Natural killer cell treated with Interleukin-12 subunit alpha and Interleukin-12 subunit beta and Interleukin-15 and Interleukin-18, amount 100 ng/mL, for 72 hours (primary cell): ENCODE data around the gene EID2. TPM values are rescaled to one million over a fixed set of nuclear protein-coding genes. Genes with fewer than 3 reads are reported as not detected.

Experiments used
- ATAC-seq, 2 donors: fragments of 150-1000 bp; cut with Tn5 transposase in 1 of 2; sonication (Bioruptor Pico), chemical (Tn5 transposase) in 1 of 2; 2 replicates each; pipeline ENCODE4 v1.10.0; 2021
- DNase-seq: peaks from one replicate; pipeline ENCODE4 v3.0.0; 2022; ENCODE audit warnings: low spot score
- H3K27ac Mint-ChIP-seq, 2 donors: 1 replicate in 1 of 2; 2 replicates in 1 of 2; pipeline ENCODE4 v1.8.0; 2022; ENCODE audit warnings: mixed read lengths in 2 of 2, mild to moderate bottlenecking in 1 of 2, moderate library complexity in 1 of 2
- H3K27me3 Mint-ChIP-seq, 2 donors: 1 replicate in 1 of 2; 2 replicates in 1 of 2; pipeline ENCODE4 v1.8.0; 2022; ENCODE audit warnings: mixed read lengths in 2 of 2
- H3K36me3 Mint-ChIP-seq: one replicate; pipeline ENCODE4 v1.8.0; 2022; ENCODE audit warnings: mixed read lengths
- H3K4me1 Mint-ChIP-seq, 2 donors: 1 replicate in 1 of 2; 2 replicates in 1 of 2; pipeline ENCODE4 v1.8.0; 2022; ENCODE audit warnings: low read depth in 2 of 2, mixed read lengths in 2 of 2, mild to moderate bottlenecking in 1 of 2
- H3K4me3 Mint-ChIP-seq: one replicate; pipeline ENCODE4 v1.8.0; 2022; ENCODE audit warnings: mixed read lengths
- H3K9me3 Mint-ChIP-seq: 2 replicates; pipeline ENCODE4 v1.8.0; 2022; ENCODE audit warnings: mixed read lengths
- total RNA-seq, 2 donors: library from RNA; stranded (reverse); gene quantifications; one replicate each; pipeline ENCODE4 v1.2.3, GENCODE V29; 2022

Gene EID2, protein sequence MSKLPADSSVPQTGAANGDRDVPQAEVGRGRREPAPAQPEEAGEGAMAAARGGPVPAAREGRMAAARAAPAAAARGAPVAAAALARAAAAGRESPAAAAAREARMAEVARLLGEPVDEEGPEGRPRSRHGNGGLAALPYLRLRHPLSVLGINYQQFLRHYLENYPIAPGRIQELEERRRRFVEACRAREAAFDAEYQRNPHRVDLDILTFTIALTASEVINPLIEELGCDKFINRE
- 10 to 100 TPM; 10.4 to 11.4 TPM for total RNA-seq

DNA sequence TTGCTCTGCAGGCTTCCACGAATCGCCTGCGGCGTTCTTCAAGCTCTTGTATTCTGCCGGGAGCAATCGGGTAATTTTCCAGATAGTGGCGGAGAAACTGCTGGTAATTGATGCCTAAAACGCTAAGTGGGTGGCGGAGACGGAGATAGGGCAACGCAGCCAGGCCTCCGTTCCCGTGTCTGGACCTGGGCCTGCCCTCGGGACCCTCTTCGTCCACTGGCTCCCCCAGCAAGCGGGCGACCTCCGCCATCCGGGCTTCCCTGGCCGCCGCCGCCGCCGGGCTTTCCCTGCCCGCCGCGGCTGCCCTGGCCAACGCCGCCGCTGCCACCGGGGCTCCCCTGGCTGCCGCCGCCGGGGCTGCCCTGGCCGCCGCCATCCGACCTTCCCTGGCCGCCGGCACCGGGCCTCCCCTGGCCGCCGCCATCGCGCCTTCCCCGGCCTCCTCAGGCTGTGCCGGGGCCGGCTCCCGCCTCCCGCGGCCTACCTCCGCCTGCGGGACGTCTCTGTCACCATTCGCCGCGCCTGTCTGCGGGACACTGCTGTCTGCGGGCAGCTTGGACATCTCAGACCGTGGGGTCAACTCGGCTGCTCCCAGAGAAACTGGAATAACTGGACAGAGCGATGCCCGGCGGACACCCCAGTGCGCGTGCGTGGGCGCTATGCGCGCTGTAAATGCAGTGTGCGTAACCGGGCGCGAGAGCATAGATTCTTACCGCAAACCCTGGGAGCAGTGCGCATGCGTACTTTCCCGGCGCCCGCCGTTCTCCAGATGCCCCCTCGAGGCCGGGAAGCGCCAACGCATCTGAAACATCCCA lies at the start of gene EID2:
Gene EID2, minus strand, starts transcription at position 644 of the 815 bp plus-strand sequence. Its CDS starts 82 bp downstream, at position 562.
- peak within 1 kb of the TSS; percentile 95 for H3K4me3 Mint-ChIP-seq
- peak; percentile 95 to 97 for ATAC-seq
- peak within 1 kb of the TSS; percentile 88 to 91 for H3K27ac Mint-ChIP-seq
- H3K27me3 Mint-ChIP-seq = peaks cover 0 to 8% of the 10 kb centered on the region in 2 donors
- H3K36me3 Mint-ChIP-seq = no peaks in the 10 kb centered on the region
- H3K9me3 Mint-ChIP-seq = no peaks in the 10 kb centered on the region
- peaks cover 22 to 38% of the 10 kb centered on the region in 2 donors for H3K4me1 Mint-ChIP-seq
- peak; percentile 96 for DNase-seq

DNA sequence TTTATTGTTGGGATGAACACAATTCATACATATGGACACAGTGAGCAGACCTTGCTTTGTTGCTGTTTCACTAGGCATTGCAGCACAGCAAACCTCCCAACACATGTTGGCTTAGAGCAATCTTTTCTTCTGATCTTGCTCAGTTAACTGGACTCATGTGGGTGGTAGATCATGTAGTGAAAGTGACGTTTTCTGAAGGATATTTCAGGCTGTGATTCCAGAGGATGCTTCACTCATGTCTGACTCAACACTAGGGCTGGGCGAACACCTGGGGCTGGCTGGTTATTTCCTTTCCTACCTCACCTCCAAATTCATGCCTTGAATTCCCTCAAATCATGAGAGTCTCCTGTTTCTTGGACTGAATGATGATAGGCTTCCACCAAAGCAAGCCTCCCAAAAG lies 48.1 kb upstream of the EID2 start:
- H3K36me3 Mint-ChIP-seq = no peaks in the 10 kb centered on the region
- H3K27me3 Mint-ChIP-seq = peaks cover 9 to 31% of the 10 kb centered on the region in 2 donors
- peaks cover 5% of the 10 kb centered on the region for H3K9me3 Mint-ChIP-seq
- H3K27ac Mint-ChIP-seq = no peak overlapping the region
- no peak for DNase-seq
- no peak overlapping the region for H3K4me3 Mint-ChIP-seq
- H3K4me1 Mint-ChIP-seq = no peaks in the 10 kb centered on the region
- no peak for ATAC-seq

DNA sequence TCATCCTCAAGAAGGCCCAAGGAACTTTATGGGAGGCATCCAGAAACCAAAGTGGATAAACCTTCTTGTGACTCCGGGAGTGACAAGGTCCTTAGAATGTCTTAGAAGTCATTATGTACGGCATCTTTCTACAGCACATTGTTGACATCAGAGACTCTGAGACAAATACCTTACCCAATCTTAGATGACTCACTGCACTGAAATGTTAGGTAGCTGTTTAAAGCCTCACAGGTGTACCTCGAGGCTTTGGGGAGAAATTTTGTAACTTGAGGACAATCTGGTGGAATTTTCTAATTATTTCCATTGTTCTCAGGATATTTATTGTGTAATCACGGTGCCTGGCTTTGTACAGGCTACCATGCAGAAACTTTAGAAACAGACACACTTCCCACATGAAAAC lies 47.5 kb upstream of the EID2 start:
- H3K9me3 Mint-ChIP-seq = peaks cover 5% of the 10 kb centered on the region
- DNase-seq (no peak), ATAC-seq (no peak)
- no peak overlapping the region for H3K27ac Mint-ChIP-seq
- H3K27me3 Mint-ChIP-seq = peaks cover 9 to 31% of the 10 kb centered on the region in 2 donors
- no peaks in the 10 kb centered on the region for H3K4me1 Mint-ChIP-seq
- H3K36me3 Mint-ChIP-seq = no peaks in the 10 kb centered on the region
- no peak overlapping the region for H3K4me3 Mint-ChIP-seq

DNA sequence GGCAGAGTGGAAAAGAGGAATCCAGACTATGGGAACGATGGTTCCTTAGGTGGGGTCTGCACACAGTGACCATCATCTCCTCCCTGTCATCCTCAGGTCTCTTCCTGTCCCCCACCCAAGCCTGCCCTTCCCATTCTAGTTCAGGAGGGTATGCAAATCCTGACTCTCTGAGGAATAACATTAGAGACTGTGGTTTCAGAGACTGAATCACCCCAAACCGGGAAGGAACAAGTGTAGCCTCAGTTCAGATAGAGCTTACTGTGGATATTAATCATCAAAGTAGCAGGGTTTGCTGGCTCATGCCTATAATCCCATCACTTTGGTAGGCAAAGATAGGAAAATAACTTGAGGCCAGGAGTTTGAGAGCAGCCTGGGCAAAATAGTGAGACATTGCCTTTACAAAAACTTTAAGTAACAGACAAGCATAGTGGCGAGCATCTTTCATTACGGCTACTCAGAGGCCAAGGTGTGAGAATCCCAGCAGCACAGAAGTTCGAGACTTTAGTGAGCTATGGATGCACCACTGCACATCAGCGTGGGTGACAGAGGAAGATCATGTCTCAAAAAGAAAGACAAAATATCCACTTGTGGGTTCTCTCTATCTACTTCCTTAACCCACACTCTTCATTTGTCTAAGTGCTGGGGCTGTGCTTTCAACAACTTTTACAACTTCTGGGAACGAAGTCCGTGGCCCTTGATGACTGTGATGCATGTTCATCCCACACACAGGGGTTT lies 43.1 kb upstream of the EID2 start:
- H3K27ac Mint-ChIP-seq = no peak overlapping the region
- DNase-seq = no peak
- no peak overlapping the region for H3K4me3 Mint-ChIP-seq
- H3K9me3 Mint-ChIP-seq = peaks cover 9% of the 10 kb centered on the region
- H3K36me3 Mint-ChIP-seq = peaks cover 9% of the 10 kb centered on the region
- peak in 1 of 2 donors; percentile 61 for ATAC-seq
- H3K27me3 Mint-ChIP-seq = peaks cover 26 to 32% of the 10 kb centered on the region in 2 donors
- no peaks in the 10 kb centered on the region for H3K4me1 Mint-ChIP-seq

DNA sequence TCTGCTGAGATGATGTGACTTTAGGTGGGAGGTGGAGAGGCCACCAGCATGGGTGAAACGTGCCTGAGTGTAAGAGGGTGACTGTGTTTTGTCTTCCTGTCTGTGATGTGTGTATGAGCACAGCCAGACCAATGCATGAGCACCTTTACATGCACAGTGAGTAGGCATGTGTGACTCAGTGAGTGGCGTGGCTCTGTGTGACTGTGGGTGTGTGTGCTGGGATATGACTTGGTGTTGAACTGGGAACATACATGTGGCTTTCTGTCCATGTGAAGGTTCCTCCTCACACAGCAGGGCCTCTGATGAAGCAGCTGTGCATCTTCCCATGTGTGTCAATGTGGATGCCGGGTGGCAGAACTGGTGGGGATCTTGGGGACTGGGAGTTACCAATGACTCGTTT lies 42.5 kb upstream of the EID2 start:
- DNase-seq = no peak
- H3K4me3 Mint-ChIP-seq = no peak overlapping the region
- H3K27ac Mint-ChIP-seq = no peak overlapping the region
- peak in 1 of 2 donors; percentile 78 for ATAC-seq
- no peaks in the 10 kb centered on the region for H3K4me1 Mint-ChIP-seq
- peaks cover 9% of the 10 kb centered on the region for H3K9me3 Mint-ChIP-seq
- H3K36me3 Mint-ChIP-seq = peaks cover 9% of the 10 kb centered on the region
- peaks cover 32 to 37% of the 10 kb centered on the region in 2 donors for H3K27me3 Mint-ChIP-seq

DNA sequence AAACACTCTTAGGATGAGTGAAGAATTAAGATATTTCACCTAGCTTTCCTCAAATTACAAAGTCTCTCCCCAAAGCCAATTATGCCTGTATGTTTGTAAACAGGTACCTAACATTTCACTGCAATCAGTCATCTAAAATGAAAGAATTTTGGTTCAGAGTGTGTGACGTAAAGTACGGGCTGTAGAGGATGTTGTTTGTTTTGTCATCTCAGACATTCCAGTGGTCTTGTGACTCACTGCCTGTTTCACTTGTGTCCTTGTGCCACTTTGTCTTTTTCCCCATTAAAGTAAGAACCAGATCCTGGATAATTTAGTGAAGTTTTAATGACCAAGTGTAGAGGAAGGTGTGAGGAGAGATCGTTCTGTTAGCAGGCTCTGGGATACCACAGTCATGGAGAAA lies 28.6 kb upstream of the EID2 start:
- Mint-ChIP-seq H3K27me3 (peaks cover 30 to 31% of the 10 kb centered on the region in 2 donors), H3K4me1 (peaks cover 0 to 4% of the 10 kb centered on the region in 2 donors), H3K4me3 (no peak overlapping the region), H3K27ac (no peak overlapping the region), H3K36me3 (peaks cover 2% of the 10 kb centered on the region), H3K9me3 (no peaks in the 10 kb centered on the region)
- DNase-seq (no peak), ATAC-seq (no peak)

DNA sequence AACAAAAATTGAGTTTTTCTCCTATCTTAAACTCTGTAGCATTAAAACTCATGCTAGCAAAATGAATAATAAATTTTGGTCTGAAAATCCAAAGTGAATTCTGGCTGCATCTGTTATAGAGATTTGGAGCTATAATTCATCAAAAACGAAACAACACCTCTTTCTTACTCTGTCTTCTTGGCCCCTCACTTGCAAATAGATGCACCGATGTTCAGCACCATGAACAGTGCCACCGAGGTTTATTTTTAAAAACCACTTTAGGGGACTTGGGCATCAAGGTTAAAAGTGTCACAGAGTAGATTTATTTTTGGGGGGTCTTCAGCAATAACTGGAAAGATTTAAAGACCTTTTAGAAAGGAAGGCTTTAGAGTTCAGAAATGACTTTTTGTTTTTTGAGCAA lies 26.1 kb upstream of the EID2 start:
- H3K27me3 Mint-ChIP-seq = peaks cover 25 to 26% of the 10 kb centered on the region in 2 donors
- no peaks in the 10 kb centered on the region for H3K36me3 Mint-ChIP-seq
- H3K27ac Mint-ChIP-seq = no peak overlapping the region
- no peak overlapping the region for H3K4me3 Mint-ChIP-seq
- H3K9me3 Mint-ChIP-seq = no peaks in the 10 kb centered on the region
- ATAC-seq = no peak
- no peak for DNase-seq
- H3K4me1 Mint-ChIP-seq = peaks cover 0 to 4% of the 10 kb centered on the region in 2 donors

DNA sequence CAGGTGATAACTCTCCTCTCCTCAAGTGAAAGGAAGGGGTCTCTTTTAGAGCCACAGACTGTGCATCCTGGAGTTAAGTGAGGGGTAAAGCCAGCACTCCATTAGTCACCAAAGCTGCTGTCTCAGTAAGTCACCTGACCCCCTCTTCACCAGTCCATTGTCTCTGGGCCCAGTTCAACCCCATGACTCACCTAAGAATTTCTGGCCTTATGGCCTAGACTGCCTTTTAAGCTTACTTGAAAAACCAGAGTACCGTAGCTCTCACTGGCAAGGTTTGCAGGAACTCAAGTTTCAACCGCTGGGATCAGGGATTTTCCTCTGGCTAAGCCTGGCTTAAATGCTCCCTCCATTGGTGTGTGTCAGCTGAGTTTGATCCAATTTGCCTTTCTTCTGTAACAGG lies 23.4 kb upstream of the EID2 start:
- H3K4me3 Mint-ChIP-seq = no peak overlapping the region
- no peaks in the 10 kb centered on the region for H3K9me3 Mint-ChIP-seq
- ATAC-seq = no peak
- peaks cover 8 to 15% of the 10 kb centered on the region in 2 donors for H3K27me3 Mint-ChIP-seq
- no peak overlapping the region for H3K27ac Mint-ChIP-seq
- DNase-seq = no peak
- no peaks in the 10 kb centered on the region for H3K36me3 Mint-ChIP-seq
- peaks cover 7% of the 10 kb centered on the region in 2 donors for H3K4me1 Mint-ChIP-seq

DNA sequence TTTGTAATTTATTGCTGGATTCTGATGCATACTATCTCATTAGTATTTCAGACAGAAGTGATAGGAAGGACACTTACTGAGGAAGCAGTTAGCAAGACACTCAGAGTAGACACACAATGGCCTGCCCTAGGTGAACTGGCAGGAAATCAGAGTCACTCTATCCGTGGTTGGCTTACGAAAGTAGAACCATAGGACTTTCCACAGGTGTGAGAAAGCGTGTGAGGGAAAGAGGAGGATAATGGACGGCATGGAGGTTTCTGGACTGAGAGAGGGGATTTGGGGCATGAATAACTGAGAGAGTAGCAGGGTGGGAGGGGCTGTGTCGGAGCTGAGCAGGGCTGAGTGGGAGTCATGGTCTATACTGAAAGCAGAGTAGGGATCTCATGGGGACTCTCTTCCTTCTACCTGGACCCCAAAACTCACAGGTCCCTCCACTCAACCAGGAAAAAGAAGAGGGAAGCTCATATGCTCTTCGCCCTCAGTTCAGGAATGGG lies 18.7 kb upstream of the EID2 start:
- H3K4me3 Mint-ChIP-seq = peak overlapping the region; percentile 73
- DNase-seq = no peak
- peaks cover 16% of the 10 kb centered on the region in 2 donors for H3K4me1 Mint-ChIP-seq
- H3K36me3 Mint-ChIP-seq = no peaks in the 10 kb centered on the region
- peak overlapping the region; percentile 12 to 82 for H3K27ac Mint-ChIP-seq
- no peaks in the 10 kb centered on the region for H3K9me3 Mint-ChIP-seq
- peak in 1 of 2 donors; percentile 49 for ATAC-seq
- H3K27me3 Mint-ChIP-seq = peaks cover 8 to 10% of the 10 kb centered on the region in 2 donors

DNA sequence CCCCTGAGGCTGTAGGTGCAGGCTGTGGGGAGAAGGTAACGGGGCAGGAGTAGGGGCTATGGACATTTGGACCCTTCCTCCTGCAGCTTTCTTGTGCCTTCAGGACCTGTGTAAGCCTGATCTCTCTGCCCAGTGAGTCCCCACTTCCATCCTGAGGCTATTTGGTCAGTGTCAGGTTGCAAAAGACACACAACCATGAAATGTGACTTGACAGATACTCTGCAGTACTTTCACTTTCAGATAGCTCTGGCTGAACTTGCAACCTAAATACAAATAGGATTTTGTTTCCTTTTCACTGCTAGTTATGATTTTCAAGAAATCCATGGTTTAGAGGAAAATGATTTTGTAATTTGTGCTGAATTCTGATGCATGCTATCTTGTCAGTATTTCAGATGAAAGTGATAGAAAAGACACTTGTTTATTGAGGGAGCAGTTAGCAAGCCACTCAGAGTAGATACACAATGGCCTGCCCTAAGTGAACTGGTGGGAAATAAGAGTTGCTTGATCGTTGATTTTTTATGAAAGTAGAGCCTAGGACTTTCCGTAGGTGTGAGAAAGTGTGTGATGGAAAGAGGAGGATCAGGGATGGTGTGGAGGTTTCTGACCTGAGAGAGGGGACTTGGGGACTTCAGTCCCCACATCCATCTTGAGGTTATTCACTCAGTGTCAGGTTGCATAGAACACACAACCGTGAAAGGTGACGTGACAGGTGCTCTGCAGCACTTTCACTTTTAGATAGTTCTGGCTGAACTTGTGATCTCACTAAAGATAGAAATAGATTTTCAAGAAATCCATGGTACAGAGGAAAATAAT lies 18.1 kb upstream of the EID2 start:
- H3K27ac Mint-ChIP-seq = peak overlapping the region; percentile 12 to 82
- ATAC-seq (peak; percentile 69 to 77), DNase-seq (no peak)
- H3K4me1 Mint-ChIP-seq = peaks cover 16% of the 10 kb centered on the region in 2 donors
- no peaks in the 10 kb centered on the region for H3K36me3 Mint-ChIP-seq
- no peaks in the 10 kb centered on the region for H3K9me3 Mint-ChIP-seq
- peaks cover 10 to 15% of the 10 kb centered on the region in 2 donors for H3K27me3 Mint-ChIP-seq
- peak overlapping the region; percentile 73 for H3K4me3 Mint-ChIP-seq

DNA sequence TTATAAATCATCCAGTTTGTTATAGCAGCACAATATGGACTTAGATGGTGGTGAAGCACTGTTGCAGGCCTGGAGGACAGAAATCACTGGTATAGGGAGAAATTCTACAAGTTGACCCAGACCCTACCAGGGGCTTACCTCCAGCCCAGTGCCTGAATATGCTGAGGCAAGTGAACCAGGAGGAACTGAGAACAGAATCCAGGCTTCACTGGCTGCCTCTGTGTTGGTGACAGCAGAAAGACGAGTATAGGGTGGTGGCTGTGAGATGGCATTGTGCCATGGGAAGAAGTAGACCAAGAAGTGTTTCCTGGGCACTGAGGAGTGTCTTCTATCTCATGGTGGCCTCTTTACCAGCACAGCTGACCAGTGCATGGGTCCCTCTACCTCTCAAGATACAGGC lies 15.9 kb upstream of the EID2 start:
- no peak for DNase-seq
- ATAC-seq = no peak
- H3K27me3 Mint-ChIP-seq = peaks cover 4 to 8% of the 10 kb centered on the region in 2 donors
- H3K36me3 Mint-ChIP-seq = no peaks in the 10 kb centered on the region
- H3K4me1 Mint-ChIP-seq = peaks cover 16% of the 10 kb centered on the region in 2 donors
- no peaks in the 10 kb centered on the region for H3K9me3 Mint-ChIP-seq
- H3K4me3 Mint-ChIP-seq = no peak overlapping the region
- no peak overlapping the region for H3K27ac Mint-ChIP-seq

DNA sequence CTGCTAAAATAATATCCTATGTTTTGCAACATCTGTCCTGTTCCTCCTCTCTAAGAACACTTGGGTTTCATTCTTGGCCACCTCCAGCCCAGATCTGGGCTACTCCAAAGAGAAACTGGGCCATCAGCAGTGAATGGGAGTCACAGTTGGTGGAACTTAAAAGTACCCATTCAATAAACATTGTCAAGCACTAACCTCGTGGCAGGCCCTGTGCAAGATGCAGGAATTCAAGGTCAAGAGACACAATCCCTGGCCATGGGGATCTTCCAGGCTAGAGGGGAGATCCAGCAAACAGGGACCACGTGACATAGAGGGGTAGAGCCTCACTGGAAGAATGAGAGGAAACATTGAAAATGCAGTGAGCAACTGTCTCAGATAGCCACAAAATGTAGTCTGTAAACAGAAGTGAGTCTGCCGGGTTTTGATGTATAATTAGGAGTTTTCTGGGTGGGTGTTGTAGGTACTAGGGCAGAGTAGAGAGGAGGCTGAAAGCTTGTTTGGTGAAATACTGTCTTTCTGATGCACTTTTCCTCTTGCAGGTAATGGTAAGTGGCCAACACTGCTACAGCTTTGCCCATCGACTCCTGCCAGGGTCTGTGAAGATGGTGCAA lies 14.8 kb upstream of the EID2 start:
- Mint-ChIP-seq H3K27ac (no peak overlapping the region), H3K27me3 (peaks cover 6 to 8% of the 10 kb centered on the region in 2 donors), H3K4me3 (no peak overlapping the region), H3K36me3 (no peaks in the 10 kb centered on the region), H3K9me3 (no peaks in the 10 kb centered on the region), H3K4me1 (peaks cover 16% of the 10 kb centered on the region in 2 donors)
- DNase-seq (no peak), ATAC-seq (no peak)
